ENCODE results near the gene SCARB1.

GRCh38 chr12:124738636-124739467 is 124.8 kb downstream of the SCARB1 start:
- TF ChIP-seq CTCF (conservative IDR thresholded peaks at IDR 0.05 in 1 of 2, IDR thresholded peaks at IDR 0.05 in 1 of 2; ENCODE audit: low read depth in 1 of 2, low read length in 2 of 2) (no peak), EZH2 (IDR thresholded peaks at IDR 0.05; ENCODE audit: low read length, missing control alignments) (no peak)
